Tongue (tissue), 2 donors: Measurements from ENCODE around the gene AQP3. TPM values are rescaled to one million over a fixed set of nuclear protein-coding genes. Genes with fewer than 3 reads are reported as not detected.
"Not testable (repeated sequence)": the region's sequence is repeated elsewhere in the genome, so short reads cannot be mapped to it uniquely, and the experiment has no call there.

ENCODE experiments used
- DNase-seq: peaks from one replicate; pipeline ENCODE4 v3.0.0-alpha.2; 2015
- total RNA-seq: library from RNA; depleted of rRNA; stranded (reverse); fragments of >200 nt; gene quantifications from one replicate; pipeline ENCODE4 v1.2.3, GENCODE V29; 2014

Gene AQP3
- total RNA-seq, result 143 TPM

- peak; percentile 87 for DNase-seq
These were observed at the start of gene AQP3 for GRCh38 chr9:33446946-33447798. Gene AQP3, minus strand, starts transcription at chr9:33447593. Its CDS starts 63 bp downstream, at chr9:33447530.

GRCh38 chr9:33493819-33494218 is 46.4 kb upstream of the AQP3 start:
- not testable (repeated sequence) for DNase-seq

GRCh38 chr9:33489066-33489465 is 41.7 kb upstream of the AQP3 start:
- DNase-seq, result no peak

GRCh38 chr9:33485312-33485711 is 37.9 kb upstream of the AQP3 start:
- DNase-seq, result not testable (repeated sequence)

- no peak for DNase-seq
These were observed 33.6 kb upstream of the AQP3 start for GRCh38 chr9:33480976-33481375.

GRCh38 chr9:33480106-33480505 is 32.7 kb upstream of the AQP3 start:
- DNase-seq, result no peak

- no peak for DNase-seq
These were observed 29.1 kb upstream of the AQP3 start for GRCh38 chr9:33476503-33476902.

GRCh38 chr9:33475357-33475756 is 28.0 kb upstream of the AQP3 start:
- DNase-seq, result no peak

- peak; percentile 100 for DNase-seq
These were observed 26.4 kb upstream of the AQP3 start, which contains the start of gene NOL6 for GRCh38 chr9:33473643-33474352. Gene NOL6, minus strand, starts transcription at chr9:33473924. Its CDS starts 82 bp downstream, at chr9:33473842.

GRCh38 chr9:33472881-33473615 is 25.7 kb upstream of the AQP3 start:
- DNase-seq, result no peak

GRCh38 chr9:33472171-33472880 is 24.9 kb upstream of the AQP3 start:
- no peak for DNase-seq

GRCh38 chr9:33471361-33471760 is 24.0 kb upstream of the AQP3 start:
- no peak for DNase-seq

GRCh38 chr9:33469891-33470290 is 22.5 kb upstream of the AQP3 start:
- DNase-seq, result no peak

- no peak for DNase-seq
These were observed 21.6 kb upstream of the AQP3 start for GRCh38 chr9:33468797-33469621.

- no peak for DNase-seq
These were observed 20.9 kb upstream of the AQP3 start for GRCh38 chr9:33468215-33468730.

GRCh38 chr9:33467526-33467925 is 20.1 kb upstream of the AQP3 start:
- no peak for DNase-seq

- DNase-seq, result peak; percentile 64
These were observed 19.4 kb upstream of the AQP3 start for GRCh38 chr9:33466565-33467495.

GRCh38 chr9:33465596-33466564 is 18.5 kb upstream of the AQP3 start:
- no peak for DNase-seq
